NCI-H1092 (cell line): Measurements from ENCODE around the gene VEPH1.

Experiments
- DNase-seq: peaks from one replicate; lab custom pipeline; 2025; lab: John Stamatoyannopoulos, UW

VEPH1 gene

GRCh38 chr3:157300981-157301663, 202.1 kb downstream of the VEPH1 start:
- no peak for DNase-seq

- no peak for DNase-seq
Measured at GRCh38 chr3:157300094-157300493, 203.1 kb downstream of the VEPH1 start.

- DNase-seq = no peak
Measured at GRCh38 chr3:157297328-157297915, 205.8 kb downstream of the VEPH1 start.

GRCh38 chr3:157294953-157295352, 208.3 kb downstream of the VEPH1 start:
- no peak for DNase-seq

GRCh38 chr3:157294491-157294890, 208.7 kb downstream of the VEPH1 start:
- DNase-seq = no peak

GRCh38 chr3:157290766-157291165, 212.4 kb downstream of the VEPH1 start:
- no peak for DNase-seq

- no peak for DNase-seq
Measured at GRCh38 chr3:157285966-157286365, 217.2 kb downstream of the VEPH1 start.

- no peak for DNase-seq
Measured at GRCh38 chr3:157285141-157285540, 218.1 kb downstream of the VEPH1 start.

- DNase-seq = no peak
Measured at GRCh38 chr3:157284688-157285087, 218.5 kb downstream of the VEPH1 start.

- no peak for DNase-seq
Measured at GRCh38 chr3:157282261-157283191, 220.7 kb downstream of the VEPH1 start.

- DNase-seq = no peak
Measured at GRCh38 chr3:157280786-157281185, 222.4 kb downstream of the VEPH1 start.

GRCh38 chr3:157280354-157280753, 222.9 kb downstream of the VEPH1 start:
- DNase-seq = no peak

GRCh38 chr3:157279237-157279636, 224.0 kb downstream of the VEPH1 start:
- DNase-seq = no peak

- no peak for DNase-seq
Measured at GRCh38 chr3:157276801-157277200, 226.4 kb downstream of the VEPH1 start.

- DNase-seq = no peak
Measured at GRCh38 chr3:157275832-157276231, 227.4 kb downstream of the VEPH1 start.

- DNase-seq = no peak
Measured at GRCh38 chr3:157274644-157275137, 228.5 kb downstream of the VEPH1 start.

GRCh38 chr3:157271283-157271882, 231.8 kb downstream of the VEPH1 start:
- no peak for DNase-seq

- no peak for DNase-seq
Measured at GRCh38 chr3:157268026-157268425, 235.2 kb downstream of the VEPH1 start.

GRCh38 chr3:157265931-157266330, 237.3 kb downstream of the VEPH1 start:
- DNase-seq = no peak

- DNase-seq = no peak
Measured at GRCh38 chr3:157263027-157263426, 240.2 kb downstream of the VEPH1 start.

- DNase-seq = no peak
Measured at GRCh38 chr3:157261000-157261399, 242.2 kb downstream of the VEPH1 start.

- DNase-seq = no peak
Measured at GRCh38 chr3:157259825-157260224, 243.4 kb downstream of the VEPH1 start.
